Natural killer cell (primary cell): ENCODE measurements around the gene EYS. TPM values are rescaled to one million over a fixed set of nuclear protein-coding genes. Genes with fewer than 3 reads are reported as not detected.

Experiments
- ATAC-seq, 3 donors: fragments of 150-1000 bp in 2 of 3; fragments of 200-7000 bp in 1 of 3; cut with Tn5 transposase; 1 replicate in 1 of 3; 2 replicates in 2 of 3; pipeline ENCODE4 v1.10.0; 2021; ENCODE audit warnings: mild to moderate bottlenecking in 2 of 3, moderate library complexity in 2 of 3
- DNase-seq, 2 donors: peaks; one replicate each; pipeline versions ENCODE4 v3.0.0 to v3.0.0-alpha.2; 2013 to 2021; ENCODE audit warnings: mixed read lengths in 1 of 2
- H3K27ac ChIP-seq: one replicate; pipeline ENCODE4 v1.5.1; 2013; ENCODE audit warnings: mild to moderate bottlenecking, low read length
- H3K27me3 ChIP-seq: one replicate; pipeline ENCODE4 v1.6.1; 2013; ENCODE audit warnings: low read length; ENCODE audit not compliant: control insufficient read depth, insufficient read depth
- H3K36me3 ChIP-seq: one replicate; pipeline ENCODE4 v1.6.1; 2013; ENCODE audit warnings: low read length; ENCODE audit not compliant: control insufficient read depth, insufficient read depth
- H3K4me1 ChIP-seq: one replicate; pipeline ENCODE4 v1.6.1; 2013; ENCODE audit warnings: low read length; ENCODE audit not compliant: control insufficient read depth, insufficient read depth
- H3K4me3 ChIP-seq: one replicate; pipeline ENCODE4 v1.5.1; 2013; ENCODE audit warnings: low read length
- H3K9me3 ChIP-seq: one replicate; pipeline ENCODE4 v1.6.1; 2013; ENCODE audit warnings: low read length; ENCODE audit not compliant: control insufficient read depth, insufficient read depth
- H3K27ac Mint-ChIP-seq, 2 donors: one replicate each; pipeline ENCODE4 v1.8.0; 2022; ENCODE audit warnings: mild to moderate bottlenecking in 2 of 2, mixed read lengths in 2 of 2, moderate library complexity in 1 of 2
- H3K27me3 Mint-ChIP-seq, 2 donors: one replicate each; pipeline ENCODE4 v1.8.0; 2022; ENCODE audit warnings: low read depth in 2 of 2, mixed read lengths in 2 of 2
- H3K36me3 Mint-ChIP-seq: one replicate; pipeline ENCODE4 v1.8.0; 2022; ENCODE audit warnings: mixed read lengths
- H3K4me1 Mint-ChIP-seq, 2 donors: one replicate each; pipeline ENCODE4 v1.8.0; 2022; ENCODE audit warnings: mixed read lengths in 2 of 2
- H3K4me3 Mint-ChIP-seq: one replicate; pipeline ENCODE4 v1.8.0; 2022; ENCODE audit warnings: mild to moderate bottlenecking, moderate library complexity, mixed read lengths
- H3K9me3 Mint-ChIP-seq, 2 donors: one replicate each; pipeline ENCODE4 v1.8.0; 2022; ENCODE audit warnings: mixed read lengths in 2 of 2
- whole genome bisulfite sequencing: methylation state at CpG from one replicate; pipeline ENCODE4 v1.1.7; 2013; ENCODE audit warnings: missing lambda C conversion rate; ENCODE audit not compliant: insufficient coverage; 5-methylcytosine and 5-hydroxymethylcytosine counted together
- intact Hi-C: fragments of 100-400 bp; cut with micrococcal nuclease; formaldehyde crosslinking; loops from one replicate; pipeline ENCODE4 v1.14.2; 2022
- total RNA-seq, 4 donors: library from RNA; stranded (reverse); fragments of 120-200 nt in 1 of 4; gene quantifications; one replicate each; pipeline versions ENCODE4 v1.2.3 to v1.2.4, GENCODE V29; 2013 to 2022
- TF ChIP-seq, protein P1 (sequence below): fragments of 200-600 bp; IDR thresholded peaks from one replicate; pipeline ENCODE4 v1.8.0; 2022; ENCODE audit warnings: antibody characterized with exemption

The EYS gene
- total RNA-seq, 3 donors from 2014 or later (not counting 1 experiment from before 2014, with no cell fraction given): 0.55 TPM; not detected in 2

DNA sequence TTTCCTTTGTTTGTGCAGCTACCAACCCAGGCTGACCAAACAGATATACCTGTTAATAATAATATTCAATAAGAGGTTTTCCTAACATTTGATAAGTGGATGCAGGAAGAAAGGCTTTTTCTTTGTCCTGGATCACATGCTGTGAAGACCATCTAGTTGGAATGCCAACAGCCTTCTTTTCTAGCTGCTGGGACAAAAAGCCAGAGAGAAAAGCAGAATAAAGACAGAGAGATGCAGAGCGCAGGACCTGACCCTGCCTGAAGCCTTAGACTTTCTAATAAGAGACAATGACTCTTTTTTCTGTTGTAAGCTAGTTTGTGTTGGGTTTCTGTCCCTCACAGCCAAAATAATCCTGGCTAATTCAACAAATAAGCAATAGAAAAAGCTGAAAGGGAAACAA is 1763.2 kb downstream of the EYS start:
- no peak for ATAC-seq
- 100% methylated on average over 1 of the region's 1 CpG for WGBS
- Mint-ChIP-seq H3K4me1 (no peaks in the 10 kb centered on the region), H3K9me3 (peaks cover 5 to 6% of the 10 kb centered on the region in 2 donors), H3K27me3 (no peaks in the 10 kb centered on the region), H3K36me3 (no peaks in the 10 kb centered on the region), H3K4me3 (no peak overlapping the region), H3K27ac (no peak overlapping the region)
- Histone ChIP-seq H3K27me3 (no peaks in the 10 kb centered on the region), H3K4me3 (no peak overlapping the region), H3K36me3 (no peaks in the 10 kb centered on the region), H3K9me3 (no peaks in the 10 kb centered on the region), H3K4me1 (no peaks in the 10 kb centered on the region), H3K27ac (no peak overlapping the region)
- TF ChIP-seq, protein P1, sequence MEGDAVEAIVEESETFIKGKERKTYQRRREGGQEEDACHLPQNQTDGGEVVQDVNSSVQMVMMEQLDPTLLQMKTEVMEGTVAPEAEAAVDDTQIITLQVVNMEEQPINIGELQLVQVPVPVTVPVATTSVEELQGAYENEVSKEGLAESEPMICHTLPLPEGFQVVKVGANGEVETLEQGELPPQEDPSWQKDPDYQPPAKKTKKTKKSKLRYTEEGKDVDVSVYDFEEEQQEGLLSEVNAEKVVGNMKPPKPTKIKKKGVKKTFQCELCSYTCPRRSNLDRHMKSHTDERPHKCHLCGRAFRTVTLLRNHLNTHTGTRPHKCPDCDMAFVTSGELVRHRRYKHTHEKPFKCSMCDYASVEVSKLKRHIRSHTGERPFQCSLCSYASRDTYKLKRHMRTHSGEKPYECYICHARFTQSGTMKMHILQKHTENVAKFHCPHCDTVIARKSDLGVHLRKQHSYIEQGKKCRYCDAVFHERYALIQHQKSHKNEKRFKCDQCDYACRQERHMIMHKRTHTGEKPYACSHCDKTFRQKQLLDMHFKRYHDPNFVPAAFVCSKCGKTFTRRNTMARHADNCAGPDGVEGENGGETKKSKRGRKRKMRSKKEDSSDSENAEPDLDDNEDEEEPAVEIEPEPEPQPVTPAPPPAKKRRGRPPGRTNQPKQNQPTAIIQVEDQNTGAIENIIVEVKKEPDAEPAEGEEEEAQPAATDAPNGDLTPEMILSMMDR: no peak
- no peak for DNase-seq
- intact Hi-C loops: no loop called here

DNA sequence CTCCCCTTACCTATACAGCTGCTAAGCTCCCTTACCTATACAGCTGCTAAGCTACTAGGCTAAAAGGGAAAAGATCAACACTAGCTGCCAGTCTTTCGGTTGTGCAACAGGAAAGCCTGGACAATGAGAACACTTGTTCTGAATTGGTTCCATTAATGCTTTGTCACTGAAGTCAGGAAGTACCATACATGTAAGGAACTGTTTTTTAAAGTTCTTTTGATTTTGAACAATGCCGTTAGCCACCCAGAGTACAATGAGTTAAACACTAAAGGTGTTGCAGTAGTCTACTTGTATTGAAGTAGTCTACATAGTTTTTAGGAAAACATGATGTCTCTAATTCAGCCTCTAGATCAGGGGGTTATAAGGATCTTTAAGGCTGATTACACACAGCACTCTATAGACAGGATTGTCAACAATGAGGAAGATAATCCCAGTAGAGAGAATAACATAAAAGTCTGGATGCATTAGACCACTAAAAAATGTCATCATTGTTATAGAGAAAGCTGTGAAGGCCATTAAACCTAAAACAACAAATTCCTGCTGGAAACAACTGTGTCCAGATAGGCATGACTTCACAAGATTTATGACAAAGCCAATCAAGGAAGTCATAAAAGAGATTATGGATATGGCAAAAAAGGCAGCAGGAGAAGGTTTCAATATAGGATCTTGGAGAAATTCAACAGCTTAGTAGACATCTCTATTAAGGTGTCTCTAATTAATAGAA is 1765.1 kb downstream of the EYS start:
- ATAC-seq: no peak

DNA sequence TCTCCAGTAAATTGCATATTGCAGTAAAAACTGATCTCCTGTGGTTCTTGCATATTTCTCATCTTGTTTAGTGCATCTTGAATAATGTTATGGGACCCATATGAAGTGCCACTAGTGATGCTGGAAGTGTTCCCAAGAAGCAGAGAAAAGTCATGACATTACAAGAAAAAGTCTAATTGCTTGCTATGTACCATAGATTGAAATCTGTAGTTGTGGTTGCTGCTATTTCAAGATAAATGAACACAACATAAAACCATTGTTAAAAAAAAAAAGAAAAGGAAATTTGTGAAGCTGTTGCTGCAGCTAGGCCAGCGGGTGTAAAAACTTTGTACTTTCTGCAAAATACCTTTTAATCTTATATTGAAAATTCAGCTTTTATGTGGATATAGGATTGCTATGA is 1767.0 kb downstream of the EYS start:
- no CpG with 5 or more reads among the region's 1 CpG for WGBS

More for the DNA sequence above, 1765.1 kb downstream of the EYS start:
- no peaks in the 10 kb centered on the region for H3K27me3 Mint-ChIP-seq
- H3K4me3 Mint-ChIP-seq: no peak overlapping the region
- intact Hi-C loops: no loop called here
- TF ChIP-seq, protein P1: no peak
- WGBS: 16% methylated on average over 2 of the region's 2 CpGs
- H3K4me3 ChIP-seq: no peak overlapping the region
- H3K9me3 Mint-ChIP-seq: peaks cover 5 to 6% of the 10 kb centered on the region in 2 donors
- no peak overlapping the region for H3K27ac Mint-ChIP-seq
- H3K4me1 Mint-ChIP-seq: no peaks in the 10 kb centered on the region
- no peak for DNase-seq
- H3K27me3 ChIP-seq: no peaks in the 10 kb centered on the region
- no peak overlapping the region for H3K27ac ChIP-seq
- no peaks in the 10 kb centered on the region for H3K4me1 ChIP-seq
- no peaks in the 10 kb centered on the region for H3K9me3 ChIP-seq
- no peaks in the 10 kb centered on the region for H3K36me3 ChIP-seq
- no peaks in the 10 kb centered on the region for H3K36me3 Mint-ChIP-seq

More for the DNA sequence above, 1767.0 kb downstream of the EYS start:
- Mint-ChIP-seq H3K4me3 (no peak overlapping the region), H3K4me1 (no peaks in the 10 kb centered on the region), H3K36me3 (no peaks in the 10 kb centered on the region), H3K27ac (no peak overlapping the region), H3K9me3 (peaks cover 5 to 6% of the 10 kb centered on the region in 2 donors), H3K27me3 (no peaks in the 10 kb centered on the region)
- H3K4me1 ChIP-seq: no peaks in the 10 kb centered on the region
- DNase-seq: no peak
- H3K27me3 ChIP-seq: no peaks in the 10 kb centered on the region
- TF ChIP-seq, protein P1: no peak
- no peak overlapping the region for H3K27ac ChIP-seq
- no peak overlapping the region for H3K4me3 ChIP-seq
- intact Hi-C loops: no loop called here
- no peaks in the 10 kb centered on the region for H3K36me3 ChIP-seq
- H3K9me3 ChIP-seq: no peaks in the 10 kb centered on the region
- ATAC-seq: no peak
